Heart left ventricle (tissue), 16 donors: ENCODE results near the gene ARHGEF17. TPM values are rescaled to one million over a fixed set of nuclear protein-coding genes. Genes with fewer than 3 reads are reported as not detected.

Experiments
- ATAC-seq, 4 donors: fragments of 200-7000 bp; cut with Tn5 transposase; one replicate each; pipeline ENCODE4 v1.9.1; 2020 to 2022; ENCODE audit warnings: moderate library complexity in 4 of 4, mild to moderate bottlenecking in 3 of 4, moderate number of reproducible peaks in 1 of 4
- DNase-seq, 5 donors: peaks; one replicate each; pipeline ENCODE4 v3.0.0-alpha.2; 2020
- H3K27ac ChIP-seq, 12 donors: fragments of 200-600 bp; sonication (generic) in 4 of 12; one replicate each; pipeline versions ENCODE4 v1.5.0 to v1.8.0; 2016 to 2022; ENCODE audit warnings: mild to moderate bottlenecking in 2 of 12
- H3K27me3 ChIP-seq, 9 donors: fragments of 200-600 bp; sonication (generic) in 2 of 9; one replicate each; pipeline versions ENCODE4 v1.5.1 to v1.8.0; 2016 to 2022; ENCODE audit warnings: mild to moderate bottlenecking in 3 of 9
- H3K36me3 ChIP-seq, 9 donors: fragments of 200-600 bp; sonication (generic) in 2 of 9; one replicate each; pipeline versions ENCODE4 v1.5.0 to v1.8.0; 2018 to 2022; ENCODE audit warnings: mild to moderate bottlenecking in 2 of 9
- H3K4me1 ChIP-seq, 12 donors: fragments of 200-600 bp; sonication (generic) in 4 of 12; one replicate each; pipeline versions ENCODE4 v1.5.0 to v1.8.0; 2016 to 2022; ENCODE audit warnings: mild to moderate bottlenecking in 3 of 12
- H3K4me3 ChIP-seq, 12 donors: fragments of 200-600 bp; sonication (generic) in 4 of 12; one replicate each; pipeline versions ENCODE4 v1.5.0 to v1.8.0; 2017 to 2022; ENCODE audit warnings: mild to moderate bottlenecking in 9 of 12, moderate library complexity in 4 of 12
- H3K9me3 ChIP-seq, 12 donors: fragments of 200-600 bp; sonication (generic) in 4 of 12; one replicate each; pipeline versions ENCODE4 v1.5.0 to v1.8.0; 2016 to 2022; ENCODE audit warnings: mild to moderate bottlenecking in 1 of 12
- CTCF ChIP-seq, 12 donors: fragments of 200-600 bp; sonication (generic) in 4 of 12; IDR thresholded peaks; one replicate each; pipeline versions ENCODE4 v1.5.0 to v1.8.0; 2018 to 2022; ENCODE audit warnings: antibody characterized with exemption in 12 of 12, mild to moderate bottlenecking in 5 of 12
- POLR2A ChIP-seq, 2 donors: fragments of 450-650 bp; IDR thresholded peaks; one replicate each; pipeline ENCODE4 v1.6.1; 2017; ENCODE audit warnings: antibody characterized with exemption in 2 of 2, mild to moderate bottlenecking in 2 of 2, moderate library complexity in 2 of 2
- WGBS, 4 donors: extraction: QIAGEN DNeasy Blood & Tissue Kit in 2 of 4; methylation state at CpG; one replicate each; pipeline versions ENCODE4 v1.1.5 to v1.1.7; 2013 to 2018; 5-methylcytosine and 5-hydroxymethylcytosine counted together
- intact Hi-C, 10 donors: fragments of 100-400 bp; cut with DNase I; formaldehyde crosslinking; loops; one replicate each; pipeline versions ENCODE4 v1.11.1 to v1.14.2; 2022
- polyA plus RNA-seq, 2 donors: library from polyadenylated mRNA; stranded (reverse); fragments of 200-250 nt; gene quantifications; one replicate each; pipeline ENCODE4 v1.2.3, GENCODE V29; 2013
- total RNA-seq, 9 donors: library from RNA; depleted of rRNA in 2 of 9; stranded (reverse); fragments of >200 nt in 2 of 9; fragmentation: NEBNext Ultra II Directional in 3 of 9; extraction: Animal tissue kit (Norgen Biotek cat#: 25700) in 3 of 9; gene quantifications; one replicate each; pipeline versions ENCODE4 v1.1.0 to v1.2.4, GENCODE V29; 2016 to 2023
- donor health status: ischemic (EF 13 %, LVEDD 7.1; RV severe dilation, severe dysfunction).
- donor health status: healthy with polysubstance abuse.
- donor health status: DM: no; HTN: yes; CAD: no.
- donor health status: DM: no; HTN: no; CAD: no.
- donor health status: ischemic (EF 25% LVEDD 6.9; RV normal size, moderate dysfunction).
- donor health status: ischemic (EF 25% LVEDD 5.7; RV mildly dilated, moderate dysfunction).
- donor health status: healthy.
- donor health status: DM: yes; HTN: yes; CAD: no.
- donor health status: ischemic (EF 35%, LVEDD 5.7; RV mildly dilated, moderate dysfunction).
- donor health status: nonischemic (EF 11% LVEDD 7.7; RV severe dilation, severe dysfunction).
- donor health status: DM: yes; HTN: yes; CAD: no.
- donor health status: PGD.
- donor health status: ischemic (EF 29% LVEDD 5.4; RV normal size, mild dysfunction).
- donor health status: nonischemic (EF 23%, LVEDD 6.1; RV moderate dilation, normal function).

ARHGEF17 gene
- total and polyA plus RNA-seq, 11 donors = 27.5 to 83.9 (median 56.5) TPM

GRCh38 chr11:73399159-73399590, 91.1 kb downstream of the ARHGEF17 start:
- Histone ChIP-seq H3K9me3 (no peaks in the 10 kb centered on the region), H3K4me3 (no peak overlapping the region), H3K4me1 (peaks cover 0 to 34% (median 18%) of the 10 kb centered on the region in 12 donors), H3K36me3 (peaks cover 0 to 54% (median 0%) of the 10 kb centered on the region in 9 donors), H3K27ac (peak overlapping the region in 11 of 12 donors; percentile 11 to 70 (median 54)), H3K27me3 (no peaks in the 10 kb centered on the region)
- DNase-seq (peak in 3 of 5 donors; percentile 51 to 65 (median 64)), ATAC-seq (peak; percentile 28 to 65 (median 46))
- WGBS, 4 donors = 45 to 67% (median 51%) methylated on average over 4 to 6 of the region's 6 CpGs
- TF ChIP-seq POLR2A (IDR thresholded peaks at IDR 0.05) = no peak
- TF ChIP-seq CTCF (IDR thresholded peaks at IDR 0.05) = no peak
- intact Hi-C loops = loop anchor here in 1 of 10 donors (5.0 kb wide), 1 partner anchor 92 kb away; the partner anchor contains the start of gene ARHGEF17

- Histone ChIP-seq H3K4me3 (no peak overlapping the region), H3K27ac (peak overlapping the region in 11 of 12 donors; percentile 11 to 70 (median 54)), H3K4me1 (peaks cover 0 to 34% (median 18%) of the 10 kb centered on the region in 12 donors), H3K9me3 (no peaks in the 10 kb centered on the region), H3K27me3 (no peaks in the 10 kb centered on the region), H3K36me3 (peaks cover 0 to 50% (median 0%) of the 10 kb centered on the region in 9 donors)
- intact Hi-C loops = loop anchor here in 7 of 10 donors (5.0 to 10.0 kb wide), 5 partner anchors 92 to 263 kb away; partner anchors contain the start of genes FAM168A (in 4 of the 7) and ARHGEF17 (in 1 of the 7)
- DNase-seq (no peak), ATAC-seq (no peak)
- 86 to 88% (median 87%) methylated on average over 4 of the region's 4 CpGs for WGBS, 4 donors
- no peak for TF ChIP-seq CTCF (IDR thresholded peaks at IDR 0.05)
These were observed 91.6 kb downstream of the ARHGEF17 start for GRCh38 chr11:73399636-73400035.

- intact Hi-C loops = loop anchor here in 7 of 10 donors (5.0 to 10.0 kb wide), 4 partner anchors 195 to 262 kb away; partner anchors contain the start of gene FAM168A (in 4 of the 7)
These were observed 92.2 kb downstream of the ARHGEF17 start for GRCh38 chr11:73400293-73400692.

More at GRCh38 chr11:73400293-73400692, 92.2 kb downstream of the ARHGEF17 start:
- Histone ChIP-seq H3K27ac (peak overlapping the region in 5 of 12 donors; percentile 19 to 65 (median 50)), H3K27me3 (no peaks in the 10 kb centered on the region), H3K4me3 (no peak overlapping the region), H3K9me3 (no peaks in the 10 kb centered on the region), H3K36me3 (peaks cover 0 to 48% (median under 1%) of the 10 kb centered on the region in 9 donors), H3K4me1 (peaks cover 0 to 34% (median 18%) of the 10 kb centered on the region in 12 donors)
- WGBS, 4 donors = 95 to 98% (median 96%) methylated on average over 6 of the region's 6 CpGs
- TF ChIP-seq POLR2A (IDR thresholded peaks at IDR 0.05) = no peak
- no peak for TF ChIP-seq CTCF (IDR thresholded peaks at IDR 0.05)
- ATAC-seq (no peak), DNase-seq (no peak)
